K562 (cell line): Measurements from ENCODE around the gene RALY. TPM values are rescaled to one million over a fixed set of nuclear protein-coding genes. Genes with fewer than 3 reads are reported as not detected.

ENCODE experiments used
- ARNT ChIP-seq, 2 experiments: fragments of 450-650 bp; IDR thresholded peaks; 2 replicates each; pipeline ENCODE4 v1.6.1; 2016; ENCODE audit warnings: mild to moderate bottlenecking in 1 of 2
- C11orf30 ChIP-seq: fragments of 450-650 bp; IDR thresholded peaks from 2 replicates; pipeline ENCODE4 v1.6.1; 2016; ENCODE audit warnings: low read depth, mild to moderate bottlenecking
- ESRRA ChIP-seq: fragments of 450-650 bp; IDR thresholded peaks from 2 replicates; pipeline ENCODE4 v1.6.1; 2014; ENCODE audit warnings: low read depth, mild to moderate bottlenecking, moderate library complexity, borderline replicate concordance
- ETS2 ChIP-seq: IDR thresholded peaks from 2 replicates; pipeline ENCODE4 v1.6.1; 2016; ENCODE audit warnings: borderline replicate concordance, missing genetic modification characterization, mild to moderate bottlenecking, moderate library complexity, missing compliant biosample characterization; ENCODE audit not compliant: poor library complexity, severe bottlenecking
- FOS ChIP-seq: IDR thresholded peaks from 3 replicates; pipeline ENCODE4 v1.6.1; 2011; ENCODE audit not compliant: insufficient read length; ENCODE audit errors: extremely low read depth
- FOXM1 ChIP-seq, 2 experiments: fragments of 450-650 bp in 1 of 2; sonication (generic) in 1 of 2; formaldehyde crosslinking in 1 of 2; IDR thresholded peaks; 2 replicates each; pipeline versions ENCODE4 v1.6.1 to v1.9.0; 2017 to 2022; ENCODE audit warnings: low read depth in 2 of 2, mild to moderate bottlenecking in 2 of 2, missing genetic modification reagents in 1 of 2, moderate library complexity in 1 of 2
- IRF9 ChIP-seq: fragments of 450-650 bp; IDR thresholded peaks from 2 replicates; pipeline ENCODE4 v1.6.1; 2016; ENCODE audit warnings: missing biosample characterization, missing genetic modification characterization
- KHSRP ChIP-seq: fragments of 450-650 bp; IDR thresholded peaks from 2 replicates; pipeline ENCODE4 v1.6.1; 2017
- LCOR ChIP-seq: sonication (generic); formaldehyde crosslinking; IDR thresholded peaks from 2 replicates; pipeline ENCODE4 v1.8.0; 2022; ENCODE audit warnings: mild to moderate bottlenecking, missing genetic modification reagents
- NCOA6 ChIP-seq: fragments of 450-650 bp; IDR thresholded peaks from 2 replicates; pipeline ENCODE4 v1.6.1; 2017; ENCODE audit warnings: mild to moderate bottlenecking
- NFXL1 ChIP-seq: fragments of 450-650 bp; formaldehyde crosslinking; IDR thresholded peaks from 2 replicates; pipeline ENCODE4 v1.4.0; 2021; ENCODE audit warnings: mild to moderate bottlenecking
- PTRF ChIP-seq: fragments of 450-650 bp; IDR thresholded peaks from 2 replicates; pipeline ENCODE4 v1.6.1; 2016; ENCODE audit warnings: mild to moderate bottlenecking, missing genetic modification characterization, missing compliant biosample characterization
- RBFOX2 ChIP-seq: fragments of 200-400 bp; formaldehyde crosslinking; IDR thresholded peaks from 2 replicates; pipeline ENCODE4 v1.6.1; 2017; ENCODE audit warnings: low read depth, mild to moderate bottlenecking, low read length, moderate library complexity
- SLC30A9 ChIP-seq: fragments of 250-450 bp; sonication (Bioruptor Pico); IDR thresholded peaks from 2 replicates; pipeline ENCODE4 v1.8.0; 2022; ENCODE audit warnings: mild to moderate bottlenecking, moderate library complexity
- ZFX ChIP-seq: sonication (generic); formaldehyde crosslinking; IDR thresholded peaks from 2 replicates; pipeline ENCODE4 v1.8.0; 2022; ENCODE audit warnings: mild to moderate bottlenecking, missing genetic modification reagents, moderate library complexity
- ZKSCAN8 ChIP-seq: fragments of 200-800 bp; sonication (Bioruptor generic); IDR thresholded peaks from 2 replicates; pipeline ENCODE4 v1.6.1; 2016; ENCODE audit warnings: missing genetic modification characterization, missing compliant biosample characterization
- ZNF134 ChIP-seq: fragments of 250-450 bp; sonication (Bioruptor Pico); conservative IDR thresholded peaks from 2 replicates; pipeline ENCODE4 v1.4.0; 2020
- ZNF140 ChIP-seq: fragments of 250-450 bp; sonication (Bioruptor Pico); IDR thresholded peaks from 2 replicates; pipeline ENCODE4 v1.8.0; 2021; ENCODE audit warnings: moderate library complexity, mild to moderate bottlenecking, inconsistent platforms
- ZNF584 ChIP-seq: fragments of 200-800 bp; sonication (Bioruptor generic); IDR thresholded peaks from 2 replicates; pipeline ENCODE4 v1.6.1; 2016; ENCODE audit warnings: low read depth, mild to moderate bottlenecking, missing genetic modification characterization, missing compliant biosample characterization
- polyA plus RNA-seq, 8 experiments: library from polyadenylated mRNA; depleted of rRNA in 4 of 8; stranded (reverse) in 5 of 8; unstranded in 3 of 8; fragments of >200 nt; fragmentation: Nextera tagmentation in 2 of 8; fragmentation: Illumina TruSeq in 1 of 8; extraction: Ambion mirVana in 2 of 8; extraction: Trizol in 1 of 8; gene quantifications; 2 replicates each; pipeline versions ENCODE4 v1.2.1 to v1.2.3, GENCODE V29; 2011 to 2014; ENCODE audit warnings: inconsistent platforms in 1 of 8, missing spikeins in 1 of 8
- total RNA-seq, 7 experiments: library from RNA; depleted of rRNA in 6 of 7; stranded (reverse); fragments of >200 nt in 6 of 7; fragmentation: Illumina TruSeq in 2 of 7; extraction: Trizol in 2 of 7; gene quantifications; 2 replicates each; pipeline versions ENCODE4 v1.2.1 to v1.2.3, GENCODE V29; 2011 to 2021; ENCODE audit warnings: low replicate concordance in 1 of 7
- TF ChIP-seq, protein P1 (sequence below), 2 experiments: fragments of 450-650 bp in 1 of 2; sonication (generic) in 1 of 2; formaldehyde crosslinking in 1 of 2; IDR thresholded peaks in 1 of 2; conservative IDR thresholded peaks in 1 of 2; 2 replicates each; pipeline versions ENCODE4 v1.6.1 to v1.8.1; 2016 to 2023; ENCODE audit warnings: mild to moderate bottlenecking in 2 of 2, moderate library complexity in 2 of 2, inconsistent platforms in 1 of 2, missing genetic modification reagents in 1 of 2

The RALY gene
- total and polyA plus RNA-seq, 9 of the 15 experiments (the other 6 are each of a cell fraction or from before 2014, with no cell fraction given): 0.80 to 207 (median 128) TPM

GRCh38 chr20:34085544-34086040 is 91.9 kb downstream of the RALY start (continued):
- TF ChIP-seq, protein P1, sequence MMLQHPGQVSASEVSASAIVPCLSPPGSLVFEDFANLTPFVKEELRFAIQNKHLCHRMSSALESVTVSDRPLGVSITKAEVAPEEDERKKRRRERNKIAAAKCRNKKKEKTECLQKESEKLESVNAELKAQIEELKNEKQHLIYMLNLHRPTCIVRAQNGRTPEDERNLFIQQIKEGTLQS (IDR thresholded peaks at IDR 0.05): no peak
- TF ChIP-seq, protein P1 (CRISPR knock-in tag; conservative IDR thresholded peaks at IDR 0.05): no peak
- TF ChIP-seq ZKSCAN8 (CRISPR knock-in tag) (0 out of 2 replicates have a peak, but pooled peaks have one; percentile 11), ETS2 (tag) (no peak), SLC30A9 (CRISPR knock-in tag) (no peak), C11orf30 (no peak), ZNF584 (CRISPR knock-in tag) (no peak), NFXL1 (CRISPR knock-in tag) (no peak), ZNF140 (no peak), FOXM1 (IDR thresholded peaks at IDR 0.05; ENCODE audit: low read depth) (peak; percentile 76; the same call in 1 of the 2 replicates), FOXM1 (CRISPR knock-in tag; IDR thresholded peaks at IDR 0.05; ENCODE audit: low read depth) (no peak), FOS (no peak), LCOR (no peak; the same call in 1 of the 2 replicates), KHSRP (no peak), ZFX (CRISPR knock-in tag) (peak; percentile 20; the same call in 1 of the 2 replicates), IRF9 (tag) (no peak), ZNF134 (CRISPR knock-in tag) (no peak), NCOA6 (no peak), PTRF (tag) (no peak), ARNT (IDR thresholded peaks at IDR 0.05) (peak; percentile 60 to 70; a peak in 2 of 4 replicates), ESRRA (no peak), RBFOX2 (no peak)
